Thyroid gland (tissue), 4 donors: Measurements from ENCODE around the gene CATSPERZ. TPM values are rescaled to one million over a fixed set of nuclear protein-coding genes. Genes with fewer than 3 reads are reported as not detected.

Source experiments
- DNase-seq, 2 donors: peaks; one replicate each; pipeline ENCODE4 v3.0.0-alpha.2; 2019
- H3K27ac ChIP-seq, 3 donors: fragments of 200-600 bp; sonication (generic); 1 replicate in 2 of 3; 2 replicates in 1 of 3; pipeline ENCODE4 v1.5.1; 2016 to 2019; ENCODE audit warnings: mild to moderate bottlenecking in 1 of 3, moderate library complexity in 1 of 3
- H3K27me3 ChIP-seq: fragments of 200-600 bp; sonication (generic); one replicate; pipeline ENCODE4 v1.5.1; 2019
- H3K36me3 ChIP-seq, 2 donors: fragments of 200-600 bp; sonication (generic); one replicate each; pipeline ENCODE4 v1.5.1; 2016 to 2019
- H3K4me1 ChIP-seq, 2 donors: fragments of 200-600 bp; sonication (generic); one replicate each; pipeline ENCODE4 v1.5.1; 2017 to 2019
- H3K4me3 ChIP-seq, 3 donors: fragments of 200-600 bp; sonication (generic); replicated peaks in 1 of 3; 1 replicate in 2 of 3; 2 replicates in 1 of 3; pipeline ENCODE4 v1.5.1; 2016; ENCODE audit warnings: mild to moderate bottlenecking in 1 of 3
- H3K9me3 ChIP-seq: fragments of 200-600 bp; sonication (generic); one replicate; pipeline ENCODE4 v1.5.1; 2017
- CTCF ChIP-seq, 6 experiments: fragments of 200-600 bp in 3 of 6; fragments of 450-650 bp in 3 of 6; sonication (generic) in 3 of 6; IDR thresholded peaks; one replicate each; pipeline ENCODE4 v1.5.1; 2016 to 2019; ENCODE audit warnings: antibody characterized with exemption in 6 of 6, mild to moderate bottlenecking in 2 of 6, inconsistent platforms in 1 of 6, moderate library complexity in 1 of 6
- POLR2A ChIP-seq, 2 donors: fragments of 450-650 bp; IDR thresholded peaks; one replicate each; pipeline ENCODE4 v1.6.1; 2017; ENCODE audit warnings: antibody characterized with exemption in 2 of 2, mild to moderate bottlenecking in 2 of 2, moderate library complexity in 1 of 2
- WGBS, 2 donors: methylation state at CpG; one replicate each; pipeline ENCODE4 v1.1.5; 2017; 5-methylcytosine and 5-hydroxymethylcytosine counted together
- intact Hi-C: fragments of 100-400 bp; cut with DNase I; formaldehyde crosslinking; loops from one replicate; pipeline ENCODE4 v1.15.1; 2023
- total RNA-seq, 4 donors: library from RNA; depleted of rRNA; stranded (reverse); fragments of >200 nt; gene quantifications; one replicate each; pipeline ENCODE4 v1.2.3, GENCODE V29; 2016

CATSPERZ gene
- total RNA-seq, 4 donors from 2014 or later, result 1.0 to 3.1 TPM; not detected in 2

- peak overlapping the region; percentile 12 to 94 (median 80) for H3K4me3 ChIP-seq
- 2% methylated on average over 9 to 12 of the region's 58 CpGs for WGBS, 2 donors
- peak overlapping the region; percentile 95 to 99 (median 96) for H3K27ac ChIP-seq
- no peaks in the 10 kb centered on the region for H3K27me3 ChIP-seq
- H3K4me1 ChIP-seq, result peaks cover 26 to 32% of the 10 kb centered on the region in 2 donors
- no peaks in the 10 kb centered on the region for H3K9me3 ChIP-seq
- intact Hi-C loops, result no loop called here
- peak; percentile 98 for DNase-seq
- no peaks in the 10 kb centered on the region for H3K36me3 ChIP-seq
- TF ChIP-seq POLR2A (IDR thresholded peaks at IDR 0.05) (no peak), CTCF (IDR thresholded peaks at IDR 0.05) (peak in 3 of 6 experiments; percentile 14 to 31 (median 19))
These were observed 30.5 kb upstream of the CATSPERZ start for GRCh38 chr11:64269540-64270220.

- 89 to 94% methylated on average over 8 to 15 of the region's 15 CpGs for WGBS, 2 donors
- intact Hi-C loops, result no loop called here
- no peaks in the 10 kb centered on the region for H3K27me3 ChIP-seq
- DNase-seq, result no peak
- no peaks in the 10 kb centered on the region for H3K9me3 ChIP-seq
- no peak overlapping the region for H3K27ac ChIP-seq
- TF ChIP-seq POLR2A (IDR thresholded peaks at IDR 0.05) (no peak), CTCF (IDR thresholded peaks at IDR 0.05) (no peak)
- peaks cover 6 to 7% of the 10 kb centered on the region in 2 donors for H3K4me1 ChIP-seq
- H3K36me3 ChIP-seq, result peaks cover 7 to 11% of the 10 kb centered on the region in 2 donors
- H3K4me3 ChIP-seq, result no peak overlapping the region
These were observed 24.9 kb upstream of the CATSPERZ start for GRCh38 chr11:64275031-64275800.

- no peak for TF ChIP-seq POLR2A (IDR thresholded peaks at IDR 0.05)
- TF ChIP-seq CTCF (IDR thresholded peaks at IDR 0.05), result no peak
- WGBS, 2 donors, result 90 to 93% methylated on average over 2 of the region's 2 CpGs
- H3K36me3 ChIP-seq, result peaks cover 7 to 11% of the 10 kb centered on the region in 2 donors
- H3K9me3 ChIP-seq, result no peaks in the 10 kb centered on the region
- no peak overlapping the region for H3K27ac ChIP-seq
- H3K27me3 ChIP-seq, result no peaks in the 10 kb centered on the region
- H3K4me1 ChIP-seq, result peaks cover 6 to 7% of the 10 kb centered on the region in 2 donors
- intact Hi-C loops, result no loop called here
- no peak for DNase-seq
- no peak overlapping the region for H3K4me3 ChIP-seq
These were observed 24.3 kb upstream of the CATSPERZ start for GRCh38 chr11:64275841-64276240.

- TF ChIP-seq CTCF (IDR thresholded peaks at IDR 0.05), result no peak
- no peak for TF ChIP-seq POLR2A (IDR thresholded peaks at IDR 0.05)
- no peak for DNase-seq
- WGBS, 2 donors, result 90 to 94% methylated on average over 14 of the region's 17 CpGs
- intact Hi-C loops, result no loop called here
- peaks cover 7 to 11% of the 10 kb centered on the region in 2 donors for H3K36me3 ChIP-seq
- H3K27me3 ChIP-seq, result no peaks in the 10 kb centered on the region
- H3K4me3 ChIP-seq, result no peak overlapping the region
- H3K27ac ChIP-seq, result no peak overlapping the region
- no peaks in the 10 kb centered on the region for H3K9me3 ChIP-seq
- peaks cover 2 to 3% of the 10 kb centered on the region in 2 donors for H3K4me1 ChIP-seq
These were observed 23.3 kb upstream of the CATSPERZ start for GRCh38 chr11:64276653-64277431.
